ENCODE data around the gene AHCY.

AHCY gene

GRCh38 chr20:34324541-34324940 lies 21.4 kb upstream of the AHCY start:
- DNase-seq (ENCODE audit: low read depth in 1 of 2, low spot score in 1 of 2), result no peak

DNA sequence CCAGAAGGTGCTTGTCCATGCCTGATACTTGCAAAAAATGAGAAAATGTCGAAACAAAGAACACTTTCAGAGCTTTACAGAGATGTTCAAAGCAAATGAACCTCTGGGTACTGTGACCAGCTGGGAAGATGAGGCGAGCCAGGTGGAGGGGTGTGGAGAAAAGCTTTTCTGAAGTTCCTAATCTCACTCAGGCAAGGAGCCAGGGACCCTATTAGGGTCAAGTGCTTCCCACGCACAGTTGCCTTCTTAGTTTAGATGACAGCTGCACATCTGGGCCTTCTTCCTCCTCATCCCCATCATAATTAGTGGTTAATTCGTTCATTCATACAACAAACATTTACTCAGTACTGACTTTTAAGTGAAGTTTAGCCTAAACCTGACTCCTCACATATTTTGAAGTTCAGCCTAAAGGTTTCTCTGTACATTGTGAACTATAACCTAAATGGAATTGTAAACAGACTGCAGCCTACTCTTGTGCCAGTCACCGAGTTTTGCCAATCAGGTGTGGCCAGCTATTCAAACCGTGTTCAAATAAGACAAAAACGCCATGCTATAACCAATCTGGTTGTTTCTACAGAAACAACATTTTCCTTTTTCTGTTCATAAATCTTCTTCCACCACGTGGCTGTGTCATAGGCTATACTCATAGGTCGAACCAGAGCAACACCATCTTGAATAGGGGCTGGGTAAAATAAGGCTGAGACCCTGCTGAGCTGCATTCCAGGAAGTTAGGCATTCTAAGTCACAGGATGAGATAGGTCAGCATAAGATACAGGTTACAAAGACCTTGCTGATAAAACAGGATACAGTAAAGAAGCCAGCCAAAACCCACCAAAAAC lies 19.3 kb upstream of the AHCY start:
- no peak for DNase-seq (ENCODE audit: low read depth in 1 of 2, low spot score in 1 of 2)

DNA sequence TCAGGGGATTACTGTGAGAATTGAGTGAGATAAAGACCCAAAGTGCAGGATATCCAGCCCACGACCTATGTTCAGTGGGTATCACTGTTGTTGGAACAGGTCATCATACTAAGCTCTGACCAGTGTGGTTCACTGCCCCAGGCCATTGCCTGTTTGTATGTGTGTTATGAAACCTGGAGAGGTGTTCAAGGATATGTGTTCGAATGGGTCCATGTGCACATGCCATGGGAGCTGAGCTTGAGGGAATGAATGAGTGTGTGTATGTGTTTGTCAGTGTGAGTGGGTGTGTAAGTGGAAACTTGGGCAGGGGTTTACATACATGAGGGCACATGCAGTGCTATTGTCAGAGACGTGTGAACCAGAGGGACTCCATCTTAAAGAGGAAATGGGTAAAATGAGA lies 17.7 kb upstream of the AHCY start:
- no peak for DNase-seq (ENCODE audit: low read depth in 1 of 2, low spot score in 1 of 2)

GRCh38 chr20:34318609-34319443 lies 15.7 kb upstream of the AHCY start:
- DNase-seq (ENCODE audit: low read depth in 1 of 2, low spot score in 1 of 2), result no peak

- DNase-seq (ENCODE audit: low read depth in 1 of 2, low spot score in 1 of 2), result no peak
These were observed 13.2 kb upstream of the AHCY start for GRCh38 chr20:34316196-34316814.

GRCh38 chr20:34315236-34315635 lies 12.1 kb upstream of the AHCY start:
- DNase-seq (ENCODE audit: low read depth in 1 of 2, low spot score in 1 of 2), result no peak

- DNase-seq (ENCODE audit: low read depth in 1 of 2, low spot score in 1 of 2), result peak; percentile 71 to 73
These were observed 9.5 kb upstream of the AHCY start for GRCh38 chr20:34312544-34313217.

- no peak for DNase-seq (ENCODE audit: low read depth in 1 of 2, low spot score in 1 of 2)
These were observed 8.9 kb upstream of the AHCY start for GRCh38 chr20:34312024-34312460.

DNA sequence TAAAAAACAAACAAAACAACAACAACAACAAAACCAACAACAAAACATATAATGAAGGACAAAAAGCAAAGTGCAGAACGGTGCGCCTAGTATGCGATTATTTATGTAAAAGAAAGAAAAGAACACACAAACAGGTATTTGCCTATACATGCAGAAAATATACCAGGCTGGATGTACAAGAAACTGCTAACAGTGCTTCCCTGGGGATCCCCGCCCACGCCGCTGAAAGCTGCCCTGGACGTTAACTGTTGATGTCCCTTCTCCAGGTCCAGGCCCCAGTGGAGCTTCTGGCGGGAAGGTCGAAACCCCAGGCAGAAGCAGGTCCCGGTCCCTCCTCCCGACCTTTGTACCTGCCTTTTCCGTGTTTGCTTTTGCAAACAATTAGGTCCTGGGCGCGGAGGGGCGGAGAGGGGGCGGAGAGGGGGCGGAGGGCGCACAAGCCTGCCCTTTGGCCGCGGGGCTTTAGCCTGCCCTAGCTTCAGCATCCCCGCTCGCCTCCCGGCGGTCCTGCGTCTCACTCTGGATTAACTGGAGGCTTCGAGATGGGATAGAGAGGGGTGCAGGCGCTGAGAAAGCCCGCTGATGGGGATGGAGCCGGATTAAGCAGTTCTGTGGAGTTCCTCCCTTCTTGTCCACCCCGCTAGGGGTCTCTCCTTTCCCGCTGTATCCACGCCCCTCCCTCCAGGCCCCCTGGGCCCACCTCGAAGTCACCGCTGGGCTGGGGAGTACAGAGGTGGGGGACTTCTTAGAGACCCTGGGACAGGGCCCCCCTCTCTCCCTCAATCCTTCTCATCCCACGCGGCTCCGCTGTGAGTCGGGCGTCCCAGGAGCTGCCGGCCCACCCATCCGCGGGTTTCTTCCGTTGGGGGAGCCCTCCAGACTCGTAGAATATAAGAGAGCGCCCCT lies 8.2 kb upstream of the AHCY start:
- DNase-seq (ENCODE audit: low read depth in 1 of 2, low spot score in 1 of 2), result no peak

DNA sequence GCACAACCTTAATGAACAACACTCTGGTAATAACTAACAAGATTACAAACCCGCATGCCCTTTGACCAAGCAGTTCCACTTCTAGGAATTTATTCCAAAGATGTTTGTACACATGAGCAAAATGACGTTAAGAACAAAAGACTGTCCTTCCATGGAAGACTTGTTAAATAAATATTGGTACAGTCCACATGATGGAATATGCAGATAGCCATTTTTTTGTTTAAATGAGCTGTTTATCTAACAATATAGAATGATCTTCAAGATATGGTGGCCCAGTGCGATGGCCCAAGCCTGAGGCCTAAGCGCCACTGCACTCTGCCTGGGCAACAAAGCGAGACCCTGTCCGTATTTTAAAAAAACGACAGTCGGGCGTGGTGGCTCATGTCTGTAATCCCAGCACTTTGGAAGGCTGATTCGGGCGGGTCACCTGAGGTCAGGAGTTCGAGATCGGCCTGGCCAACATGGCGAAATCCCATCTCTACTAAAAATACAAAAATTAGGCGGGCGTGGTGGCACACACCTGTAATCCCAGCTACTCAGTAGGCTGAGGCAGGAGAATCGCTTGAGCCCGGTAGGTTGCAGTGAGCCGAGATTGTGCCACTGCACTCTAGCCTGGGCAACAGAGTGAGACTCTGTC lies 7.4 kb upstream of the AHCY start:
- no peak for DNase-seq (ENCODE audit: low read depth in 1 of 2, low spot score in 1 of 2)

- DNase-seq (ENCODE audit: low read depth in 1 of 2, low spot score in 1 of 2), result no peak
These were observed 6.5 kb upstream of the AHCY start for GRCh38 chr20:34309691-34310090.

- DNase-seq (ENCODE audit: low read depth in 1 of 2, low spot score in 1 of 2), result no peak
These were observed 2.4 kb upstream of the AHCY start for GRCh38 chr20:34305333-34306230.

DNA sequence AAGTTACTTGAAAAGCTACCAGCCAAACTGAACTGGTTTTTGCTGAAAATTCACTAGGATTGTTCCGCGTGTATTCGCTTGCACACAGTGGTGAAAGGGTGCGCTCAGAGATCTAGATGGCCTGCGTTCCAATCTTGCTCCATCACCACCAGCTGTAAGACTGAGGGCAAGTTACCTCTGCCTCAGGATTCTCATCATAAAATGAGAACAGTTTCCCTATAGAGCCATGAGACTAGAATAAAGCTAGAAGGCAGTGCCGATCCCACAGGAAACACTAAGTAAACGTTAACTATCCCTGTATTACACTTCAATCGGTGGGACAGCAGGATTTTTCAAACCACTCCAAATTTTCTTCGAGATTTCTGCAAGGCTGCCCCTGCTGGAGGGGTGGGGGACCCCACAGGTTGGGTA lies 838 bp downstream of the AHCY start:
- no peak for DNase-seq (ENCODE audit: low read depth in 1 of 2, low spot score in 1 of 2)

- DNase-seq (ENCODE audit: low read depth in 1 of 2, low spot score in 1 of 2), result no peak
These were observed 1.4 kb downstream of the AHCY start for GRCh38 chr20:34301587-34302311.

GRCh38 chr20:34300809-34301586 lies 2.2 kb downstream of the AHCY start:
- DNase-seq (ENCODE audit: low read depth in 1 of 2, low spot score in 1 of 2), result no peak

DNA sequence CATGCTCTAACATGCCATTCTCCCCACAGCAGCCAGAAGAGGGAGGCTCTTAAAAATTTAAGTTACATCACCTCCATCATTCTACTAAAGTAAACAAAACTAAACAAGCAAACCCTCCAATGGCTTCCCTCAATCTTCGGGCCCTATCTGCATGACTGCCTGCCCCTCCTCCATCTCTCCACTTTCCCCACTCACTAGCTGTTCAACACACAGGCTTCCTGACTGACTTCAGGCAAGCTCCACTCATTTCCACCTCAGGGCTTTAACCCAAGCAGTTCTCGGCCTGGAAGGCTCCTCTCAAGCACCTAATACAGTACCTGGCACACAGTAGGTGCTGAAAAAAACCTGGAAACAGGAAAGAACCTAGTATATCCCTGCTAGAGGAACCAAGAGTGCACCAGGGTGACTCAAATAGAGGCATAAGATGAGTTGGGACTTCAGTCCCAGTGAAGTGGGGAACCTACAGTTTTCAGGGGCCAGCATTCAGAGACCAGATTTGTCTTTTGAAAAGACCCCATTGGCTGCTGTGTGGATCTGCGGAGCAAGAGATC lies 2.8 kb downstream of the AHCY start:
- DNase-seq (ENCODE audit: low read depth in 1 of 2, low spot score in 1 of 2), result no peak
